IPS DF 4.7 (cell line): ENCODE data around the gene ITLN1.
A peak's percentile ranks its signal among the peaks of the same experiment; 100 is the strongest.
"Not testable (repeated sequence)": the region's sequence is repeated elsewhere in the genome, so short reads cannot be mapped to it uniquely, and the experiment has no call there.

Source experiments
- DNase-seq: peaks from one replicate; pipeline ENCODE4 v3.0.0-alpha.2; 2013; ENCODE audit warnings: low spot score; ENCODE audit errors: extremely low read depth

The ITLN1 gene

GRCh38 chr1:160885042-160885441 lies at the start of gene ITLN1:
ITLN1 (minus strand) TSS chr1:160885180; CDS start chr1:160884877, 303 bp downstream.
- DNase-seq, result no peak

DNA sequence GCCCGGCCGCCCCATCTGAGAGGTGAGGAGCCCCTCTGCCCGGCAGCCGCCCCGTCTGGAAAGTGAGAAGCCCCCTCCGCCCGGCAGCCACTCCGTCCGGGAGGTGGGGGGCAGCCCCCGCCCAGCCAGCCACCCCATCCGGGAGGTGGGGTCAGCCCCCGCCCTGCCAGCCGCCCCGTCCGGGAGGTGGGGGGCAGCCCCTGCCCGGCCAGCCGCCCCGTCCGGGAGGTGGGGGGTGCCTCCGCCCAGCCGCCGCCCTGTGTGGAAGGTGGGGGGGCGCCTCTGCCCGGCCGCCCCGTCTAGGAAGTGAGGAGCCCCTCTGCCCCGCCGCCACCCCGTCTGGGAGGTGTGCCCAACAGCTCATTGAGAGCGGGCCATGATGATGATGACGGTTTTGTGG lies 48.3 kb upstream of the ITLN1 start:
- DNase-seq, result not testable (repeated sequence)

DNA sequence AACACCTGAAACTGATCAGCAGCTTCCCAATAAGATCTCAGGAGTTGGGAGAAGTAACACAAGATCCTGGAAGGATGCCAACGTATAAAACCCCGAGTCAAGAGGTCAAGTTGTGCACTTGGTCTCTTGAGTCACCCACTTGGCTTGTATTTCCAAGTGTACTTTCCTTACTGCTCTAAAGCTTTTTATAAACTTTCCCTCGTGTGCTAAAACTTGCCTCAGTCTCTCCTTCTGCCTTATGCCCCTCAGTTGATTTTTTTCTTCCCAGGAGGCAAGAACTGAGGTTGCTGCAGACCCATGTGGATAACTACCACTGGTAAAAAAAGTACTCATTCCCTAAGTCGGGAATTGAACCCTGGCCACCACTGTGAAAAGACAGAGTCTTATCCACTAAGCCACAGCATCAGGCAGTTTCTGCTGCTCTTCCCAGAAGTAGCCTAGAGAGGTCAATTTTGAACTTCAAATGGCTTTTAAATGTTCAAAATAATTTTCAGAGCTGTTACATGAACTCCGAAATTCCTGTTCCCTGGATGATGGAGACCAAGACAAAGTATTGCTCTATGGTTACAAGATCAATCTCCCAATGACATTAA lies 40.8 kb upstream of the ITLN1 start:
- DNase-seq, result no peak

DNA sequence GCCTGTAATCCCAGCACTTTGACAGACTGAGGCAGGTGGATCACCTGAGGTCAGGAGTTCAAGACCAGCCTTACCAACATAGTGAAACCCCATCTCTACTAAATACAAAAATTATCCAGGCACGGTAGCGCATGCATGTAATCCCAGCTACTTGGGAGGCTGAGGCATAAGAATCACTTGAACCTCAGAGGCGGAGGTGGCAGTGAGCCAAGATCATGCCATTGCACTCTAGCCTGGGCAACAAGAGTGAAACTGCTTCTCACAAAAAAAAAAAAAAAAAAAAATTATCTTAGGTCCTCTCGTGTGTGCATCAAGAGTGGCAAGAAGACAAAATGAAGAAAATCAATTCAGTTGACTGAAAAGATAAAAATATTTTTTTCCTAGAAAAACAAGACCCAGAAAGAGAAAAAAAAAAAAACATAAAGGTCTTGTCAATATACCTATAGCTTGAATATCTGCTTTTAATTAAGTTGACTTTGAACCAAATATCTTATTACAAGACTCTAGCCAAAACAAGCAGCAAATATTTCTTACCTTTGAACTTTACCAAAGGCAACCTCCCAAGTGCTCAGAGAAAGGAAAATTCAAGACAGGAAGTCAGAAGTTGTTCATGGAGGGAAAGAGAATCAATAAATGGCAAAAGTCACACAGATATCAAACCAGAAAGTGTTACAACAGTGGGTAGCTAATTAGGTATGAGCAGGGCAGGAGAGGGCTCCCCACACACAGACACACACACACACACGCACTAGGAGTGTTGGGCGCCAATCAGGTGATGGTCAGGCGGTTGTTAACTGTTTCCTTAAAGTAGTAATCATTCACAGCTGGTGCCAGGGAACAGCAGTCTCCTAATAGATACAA lies 40.0 kb upstream of the ITLN1 start:
- no peak for DNase-seq

- DNase-seq, result no peak
Observed at GRCh38 chr1:160916666-160917065, 31.7 kb upstream of the ITLN1 start.

DNA sequence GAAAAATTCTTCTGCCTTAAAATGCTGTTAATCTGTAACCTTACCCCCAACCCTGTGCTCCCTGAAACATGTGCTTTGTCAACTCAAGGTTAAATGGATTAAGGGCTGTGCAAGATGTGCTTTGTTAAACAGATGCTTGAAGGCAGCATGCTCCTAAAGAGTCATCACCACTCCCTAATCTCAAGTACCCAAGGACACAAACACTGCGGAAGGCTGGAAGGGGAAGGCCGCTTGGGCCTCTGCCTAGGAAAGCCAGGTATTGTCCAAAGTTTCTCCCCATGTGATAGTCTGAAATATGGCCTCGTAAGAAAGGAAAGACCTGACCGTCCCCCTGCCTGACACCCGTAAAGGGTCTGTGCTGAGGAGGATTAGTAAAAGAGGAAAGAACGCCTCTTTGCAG lies 28.2 kb upstream of the ITLN1 start:
- DNase-seq, result not testable (repeated sequence)

- DNase-seq, result no peak
Observed at GRCh38 chr1:160911925-160912324, 26.9 kb upstream of the ITLN1 start.

- no peak for DNase-seq
Observed at GRCh38 chr1:160911441-160911840, 26.5 kb upstream of the ITLN1 start.

- no peak for DNase-seq
Observed at GRCh38 chr1:160910170-160910750, 25.3 kb upstream of the ITLN1 start.

- no peak for DNase-seq
Observed at GRCh38 chr1:160907976-160908375, 23.0 kb upstream of the ITLN1 start.

DNA sequence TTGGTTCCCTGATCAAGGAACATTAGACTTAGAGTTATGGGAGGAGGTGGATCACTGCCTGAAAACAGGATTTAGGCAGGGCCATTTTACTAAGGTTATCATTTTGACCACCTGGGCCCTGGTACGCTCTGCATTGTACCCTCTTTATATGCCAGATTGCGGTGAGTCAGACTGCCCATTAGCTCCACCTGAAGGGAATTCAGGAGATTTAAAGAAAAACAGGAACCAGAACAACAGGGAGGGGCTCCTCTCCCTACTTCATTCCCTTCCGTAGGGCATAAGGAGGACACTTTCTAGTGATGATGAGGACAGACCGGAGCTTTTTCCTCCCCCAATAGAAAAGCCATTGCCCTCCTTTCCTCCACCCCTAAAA lies 20.6 kb upstream of the ITLN1 start:
- no peak for DNase-seq

DNA sequence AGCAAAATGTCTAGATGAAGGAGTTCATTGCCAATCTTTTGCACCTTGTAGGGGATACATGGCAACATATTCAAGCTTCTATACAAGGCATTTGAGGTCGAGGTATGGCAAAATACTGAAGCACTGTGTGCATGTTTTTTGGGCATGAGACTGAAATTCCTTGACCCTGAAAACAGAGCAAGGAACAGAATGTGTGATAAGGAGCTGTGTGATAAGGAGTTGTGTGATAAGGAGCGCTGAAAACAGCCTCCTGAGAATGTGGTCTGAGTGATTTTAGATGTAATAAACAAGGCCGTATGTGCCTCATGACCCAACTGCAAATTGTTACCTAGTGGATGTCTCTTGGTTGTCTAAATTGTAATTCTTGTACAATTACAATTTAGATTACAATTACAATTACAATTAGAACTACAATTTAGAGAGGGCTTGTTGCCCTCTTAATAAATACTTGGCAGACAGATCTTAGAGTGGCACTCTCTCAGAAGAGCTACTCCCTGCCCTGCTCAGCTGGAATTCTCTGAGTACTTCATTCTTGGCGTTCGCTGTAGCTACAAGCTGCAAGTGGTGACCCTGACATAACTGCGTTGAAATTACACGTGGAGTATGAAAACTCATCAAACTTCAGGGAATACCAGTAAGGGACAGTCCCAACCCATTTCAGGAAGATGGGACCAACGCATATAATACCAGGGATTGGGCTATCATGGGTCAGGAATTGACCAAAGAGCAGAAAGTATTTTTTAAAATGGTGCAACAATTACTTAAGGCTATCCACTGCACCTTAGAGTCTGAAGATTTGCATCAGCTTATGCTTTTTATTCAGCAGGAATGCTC lies 20.0 kb upstream of the ITLN1 start:
- no peak for DNase-seq

- not testable (repeated sequence) for DNase-seq
Observed at GRCh38 chr1:160902251-160902650, 17.3 kb upstream of the ITLN1 start.

- DNase-seq, result no peak
Observed at GRCh38 chr1:160901768-160902167, 16.8 kb upstream of the ITLN1 start.

DNA sequence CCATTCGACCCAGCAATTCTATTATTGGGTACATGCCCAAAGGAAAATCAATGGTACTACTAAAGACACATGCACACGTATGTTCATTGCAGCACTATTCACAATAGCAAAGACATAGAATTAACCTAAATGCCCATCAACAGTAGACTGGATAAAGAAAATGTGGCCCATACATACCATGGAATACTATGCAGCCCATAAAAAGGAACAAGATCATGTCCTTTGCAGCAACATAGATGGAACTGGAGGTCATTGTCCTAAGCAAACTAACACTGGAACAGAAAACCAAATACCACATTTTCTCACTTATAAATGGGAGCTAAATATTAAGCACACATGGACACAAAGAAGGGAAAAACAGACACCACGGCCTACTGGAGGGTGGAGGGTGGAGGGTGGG lies 15.7 kb upstream of the ITLN1 start:
- DNase-seq, result not testable (repeated sequence)

DNA sequence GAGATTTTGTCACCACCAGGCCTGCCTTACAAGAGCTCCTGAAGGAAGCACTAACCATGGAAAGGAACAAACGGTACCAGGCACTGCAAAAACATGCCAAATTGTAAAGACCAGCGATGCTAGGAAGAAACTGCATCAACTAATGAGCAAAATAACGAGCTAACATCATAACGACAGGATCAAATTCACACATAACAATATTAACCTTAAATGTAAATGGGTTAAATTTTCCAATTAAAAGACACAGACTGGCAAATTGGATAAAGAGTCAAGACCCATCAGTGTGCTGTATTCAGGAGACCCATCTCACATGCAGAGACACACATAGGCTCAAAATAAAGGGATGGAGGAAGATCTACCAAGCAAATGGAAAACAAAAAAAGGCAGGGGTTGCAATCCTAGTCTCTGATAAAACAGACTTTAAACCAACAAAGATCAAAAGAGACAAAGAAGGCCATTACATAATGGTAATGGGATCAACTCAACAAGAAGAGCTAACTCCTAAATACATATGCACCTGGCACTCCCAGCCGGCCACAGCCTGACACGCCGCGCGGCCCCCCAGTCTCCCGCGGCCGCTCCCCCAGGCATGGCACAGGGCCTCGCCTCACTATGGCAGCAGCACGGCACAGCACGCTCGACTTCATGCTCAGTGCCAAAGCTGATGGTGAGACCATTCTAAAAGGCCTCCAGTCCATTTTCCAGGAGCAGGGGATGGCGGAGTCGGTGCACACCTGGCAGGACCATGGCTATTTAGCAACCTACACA lies 9.6 kb upstream of the ITLN1 start:
- DNase-seq, result not testable (repeated sequence)

DNA sequence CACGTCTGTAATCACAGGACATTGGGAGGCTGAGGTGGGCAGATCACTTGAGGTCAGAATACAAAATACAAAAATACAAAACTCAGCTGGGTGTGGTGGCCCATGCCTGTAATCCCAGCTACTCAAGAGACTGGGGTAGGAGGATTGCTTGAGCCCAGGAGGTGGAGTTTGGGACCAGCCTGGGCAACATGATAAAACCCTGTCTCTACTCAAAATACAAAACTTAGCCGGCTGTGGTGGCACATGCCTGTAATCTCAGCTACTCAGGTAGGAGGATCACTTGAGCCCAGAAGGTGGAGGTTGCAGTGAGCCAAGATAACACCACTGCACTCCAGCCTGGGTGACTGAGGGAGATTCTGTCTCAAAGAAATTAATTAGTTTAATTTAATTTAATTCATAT lies 6.5 kb upstream of the ITLN1 start:
- DNase-seq, result no peak

GRCh38 chr1:160888926-160889325 lies 3.9 kb upstream of the ITLN1 start:
- no peak for DNase-seq

DNA sequence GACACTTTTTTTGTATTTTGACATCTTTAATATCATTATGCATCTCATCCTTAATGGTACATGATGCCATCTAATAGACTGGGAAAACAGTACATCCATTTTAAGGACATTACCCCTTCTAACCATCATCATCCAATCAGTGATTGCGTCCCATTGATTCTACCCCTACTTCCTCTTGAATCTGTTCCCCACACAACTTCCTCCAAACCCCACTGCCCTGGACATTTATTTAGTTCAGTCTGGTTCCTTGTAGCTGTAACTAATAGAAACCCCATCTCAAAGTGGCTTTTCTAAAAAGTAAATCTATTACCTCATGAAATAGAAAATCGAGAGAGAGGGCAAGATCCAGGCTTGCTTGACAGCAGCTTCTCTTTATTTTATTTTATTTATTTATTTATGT lies 2.1 kb upstream of the ITLN1 start:
- DNase-seq, result no peak

GRCh38 chr1:160884579-160884978 lies 401 bp downstream of the ITLN1 start:
- peak; percentile 19 for DNase-seq
